NOMO-1 (cell line): ENCODE measurements around the gene UGT2B17.
"Not testable (repeated sequence)": the region's sequence is repeated elsewhere in the genome, so short reads cannot be mapped to it uniquely, and the experiment has no call there.

Source experiments
- DNase-seq, 2 experiments: peaks; one replicate each; lab custom pipeline; 2025; ENCODE audit not compliant: unreplicated experiment in 2 of 2; lab: John Stamatoyannopoulos, UW

Gene UGT2B17

GRCh38 chr4:68576272-68577125, at the start of gene UGT2B17:
Gene UGT2B17, minus strand, starts transcription at chr4:68576322. Its CDS starts 7,838 bp downstream, at chr4:68568484.
- DNase-seq = no peak

DNA sequence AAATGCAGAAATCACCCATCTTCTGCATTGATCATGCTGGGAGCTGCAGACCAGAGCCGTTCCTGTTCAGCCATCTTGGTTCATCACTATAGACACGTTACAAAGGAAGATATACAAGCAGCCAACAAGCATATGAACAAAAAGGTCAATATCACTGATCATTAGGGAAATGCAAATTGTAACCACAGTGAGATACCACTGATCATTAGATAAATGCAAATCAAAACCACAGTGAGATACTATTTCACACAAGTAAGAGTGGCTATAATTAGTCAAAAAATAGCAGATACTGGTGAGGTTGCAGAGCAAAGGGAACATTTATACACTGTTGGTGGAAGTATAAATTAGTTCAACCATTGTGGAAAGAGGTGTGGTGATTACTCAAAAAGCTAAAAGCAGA, 46.6 kb upstream of the UGT2B17 start:
- not testable (repeated sequence) for DNase-seq

- DNase-seq = no peak
These were observed 41.0 kb upstream of the UGT2B17 start for GRCh38 chr4:68617003-68617698.

- no peak for DNase-seq
These were observed 39.7 kb upstream of the UGT2B17 start for GRCh38 chr4:68615699-68616422.

- no peak for DNase-seq
These were observed 37.6 kb upstream of the UGT2B17 start for GRCh38 chr4:68613752-68614151.

- DNase-seq = no peak
These were observed 30.1 kb upstream of the UGT2B17 start for GRCh38 chr4:68606240-68606639.

DNA sequence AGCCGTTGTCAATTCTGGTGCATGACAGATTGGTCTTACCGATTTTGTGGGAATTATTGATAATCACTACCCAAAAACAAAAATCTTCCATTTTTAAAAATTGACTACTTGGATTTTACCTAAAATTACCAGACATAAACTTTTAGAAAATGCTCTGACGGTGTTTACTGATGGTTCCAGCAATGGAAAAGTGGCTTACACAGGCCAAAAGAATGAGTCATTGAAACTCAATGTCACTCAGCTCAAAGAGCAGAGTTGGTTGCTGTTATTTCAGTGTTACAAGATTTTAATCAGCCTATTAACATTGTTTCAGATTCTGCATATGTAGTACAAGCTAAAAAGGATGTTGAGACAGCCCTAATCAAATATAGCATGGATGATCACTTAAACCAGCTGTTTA, 23.0 kb upstream of the UGT2B17 start:
- no peak for DNase-seq

- DNase-seq = no peak
These were observed 21.4 kb upstream of the UGT2B17 start for GRCh38 chr4:68597482-68597881.

DNA sequence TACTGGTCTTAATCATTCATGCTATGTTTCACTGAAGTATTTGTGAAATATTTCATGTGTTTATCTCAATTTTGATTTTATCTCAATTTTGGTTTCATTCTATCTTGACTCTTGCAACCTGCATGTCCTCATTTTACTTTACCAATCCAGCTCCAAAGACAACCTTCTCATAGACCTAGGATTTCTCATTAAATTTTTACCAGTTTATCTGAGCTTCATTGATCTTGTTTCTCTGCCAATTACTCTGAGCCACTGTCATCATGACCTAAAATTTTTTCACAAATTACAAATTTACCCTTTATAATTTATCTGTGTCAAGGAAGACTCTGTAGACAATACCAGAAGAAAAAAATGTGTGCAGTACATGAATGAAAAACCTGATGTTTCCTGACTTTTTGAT, 18.6 kb upstream of the UGT2B17 start:
- DNase-seq = no peak

DNA sequence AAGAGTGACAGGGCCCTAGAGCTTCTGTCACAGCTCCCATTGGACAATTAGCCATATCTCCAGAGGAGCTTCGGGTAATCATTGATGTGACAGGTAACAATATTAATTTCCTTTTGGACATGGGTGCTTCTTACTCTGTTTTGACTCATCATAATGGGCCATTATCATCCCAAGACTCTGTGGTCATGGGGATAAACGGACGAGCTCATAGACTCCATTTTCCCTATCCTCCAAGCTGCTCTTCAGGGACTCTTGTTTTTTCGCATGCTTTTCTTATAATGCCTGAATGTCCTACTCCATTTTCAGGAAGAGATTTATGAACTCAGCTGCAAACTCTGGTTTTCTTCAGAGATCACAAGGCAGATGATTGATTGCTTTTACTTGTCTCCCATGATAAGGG, 17.0 kb upstream of the UGT2B17 start:
- DNase-seq = no peak

- no peak for DNase-seq
These were observed 16.6 kb upstream of the UGT2B17 start for GRCh38 chr4:68592673-68593072.

- no peak for DNase-seq
These were observed 15.1 kb upstream of the UGT2B17 start for GRCh38 chr4:68591204-68591603.

DNA sequence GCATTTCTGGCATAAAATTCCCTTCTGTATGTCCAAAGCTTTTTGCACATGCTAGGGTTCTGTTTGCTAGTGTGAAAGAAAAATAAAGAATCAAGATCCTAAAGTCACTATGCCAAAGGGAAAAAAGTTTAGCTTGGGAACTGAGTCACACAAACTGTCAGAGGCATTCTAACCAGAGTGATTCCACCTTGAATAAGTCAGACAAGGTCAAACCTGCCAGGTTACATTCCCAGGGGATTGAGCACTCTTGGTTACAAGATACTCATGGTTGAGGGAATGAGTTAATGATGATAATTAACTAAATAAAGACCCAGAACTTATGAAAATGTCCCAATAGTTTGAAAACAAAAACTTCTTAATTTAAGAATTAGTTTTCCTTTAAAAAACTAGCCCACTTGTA, 13.7 kb upstream of the UGT2B17 start:
- no peak for DNase-seq

DNA sequence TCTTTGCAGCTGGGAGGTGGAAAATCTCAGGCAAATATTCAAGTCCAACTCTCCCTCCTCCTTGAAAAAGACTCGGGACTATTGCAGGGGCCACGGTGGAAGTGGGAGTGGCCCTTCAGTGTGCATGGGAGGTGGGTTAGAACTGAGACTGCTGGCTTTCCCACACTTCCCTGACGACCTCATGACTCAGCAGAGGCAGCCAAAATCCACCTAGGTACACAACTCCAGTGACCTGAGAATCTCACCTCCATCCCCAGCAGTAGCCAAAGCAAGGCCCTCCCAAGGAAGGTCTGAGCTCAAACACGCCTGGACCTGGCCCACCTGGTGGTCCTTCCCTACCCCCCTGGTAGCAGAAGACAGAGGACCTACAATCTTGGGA, 6.2 kb upstream of the UGT2B17 start:
- DNase-seq = no peak

DNA sequence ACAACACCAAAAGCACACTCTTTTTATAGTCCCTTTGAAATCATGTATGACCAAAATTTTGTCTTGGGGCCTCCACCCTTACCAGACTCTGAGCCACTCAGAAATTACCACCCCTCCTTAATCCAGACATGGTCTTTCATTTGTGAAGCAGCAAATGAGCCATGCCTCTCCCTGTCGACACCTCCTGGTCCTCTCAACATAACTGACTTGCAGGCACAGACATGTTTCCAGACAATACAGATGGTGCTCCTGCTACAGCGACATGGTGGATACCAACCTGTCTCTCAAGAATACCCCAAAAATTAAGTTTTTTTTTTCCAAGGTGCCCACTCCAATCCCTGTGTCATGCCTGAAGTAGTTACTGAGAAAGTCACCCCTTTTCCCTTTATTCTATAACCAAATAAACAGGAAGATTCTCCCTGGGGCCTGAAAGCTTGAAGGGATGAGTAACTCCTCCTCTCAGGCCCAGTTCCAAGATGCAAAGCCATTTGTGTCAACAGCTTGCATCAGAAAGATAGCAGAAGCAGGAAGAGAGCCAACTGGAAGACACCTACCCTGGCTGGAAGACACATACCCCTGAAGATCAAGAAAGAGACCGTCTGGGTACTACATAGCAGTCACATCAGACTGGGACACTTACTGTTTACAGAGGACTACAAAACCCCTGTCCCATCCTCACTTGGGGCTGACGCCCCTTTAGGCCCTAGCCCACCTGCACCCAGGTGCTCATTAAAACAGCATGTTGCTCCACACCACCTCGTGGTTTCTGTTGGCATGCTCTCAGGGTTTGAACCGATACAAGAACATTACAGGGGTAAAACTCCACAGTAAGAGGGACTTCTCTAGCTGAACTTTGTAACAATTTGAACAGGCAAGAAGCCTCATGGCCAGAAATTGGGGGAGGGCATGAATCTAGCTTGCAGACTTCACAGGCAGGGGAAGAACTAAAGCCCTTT, 5.5 kb upstream of the UGT2B17 start:
- no peak for DNase-seq

DNA sequence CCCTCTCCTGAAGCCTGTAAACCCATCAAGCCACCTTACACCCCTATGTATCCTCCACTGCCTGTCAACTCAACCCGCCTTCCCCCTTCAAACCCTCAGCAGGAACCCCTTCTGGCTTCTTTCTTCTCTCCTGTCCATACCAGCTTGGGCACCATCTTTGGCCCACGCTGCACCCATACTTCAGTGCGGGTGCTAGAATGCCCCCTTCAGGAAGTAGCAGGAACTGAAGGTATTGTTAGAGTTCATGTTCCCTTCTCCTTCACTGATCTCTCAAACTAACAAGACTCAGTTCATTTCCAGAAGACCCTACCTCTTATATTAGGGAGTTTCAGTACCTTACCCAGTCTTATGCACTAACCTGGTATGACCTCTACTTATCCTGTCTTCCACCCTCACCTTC, 1.5 kb upstream of the UGT2B17 start:
- DNase-seq = no peak

GRCh38 chr4:68575636-68576035, 486 bp downstream of the UGT2B17 start:
- DNase-seq = not testable (repeated sequence)

GRCh38 chr4:68575081-68575480, 1.0 kb downstream of the UGT2B17 start:
- no peak for DNase-seq

DNA sequence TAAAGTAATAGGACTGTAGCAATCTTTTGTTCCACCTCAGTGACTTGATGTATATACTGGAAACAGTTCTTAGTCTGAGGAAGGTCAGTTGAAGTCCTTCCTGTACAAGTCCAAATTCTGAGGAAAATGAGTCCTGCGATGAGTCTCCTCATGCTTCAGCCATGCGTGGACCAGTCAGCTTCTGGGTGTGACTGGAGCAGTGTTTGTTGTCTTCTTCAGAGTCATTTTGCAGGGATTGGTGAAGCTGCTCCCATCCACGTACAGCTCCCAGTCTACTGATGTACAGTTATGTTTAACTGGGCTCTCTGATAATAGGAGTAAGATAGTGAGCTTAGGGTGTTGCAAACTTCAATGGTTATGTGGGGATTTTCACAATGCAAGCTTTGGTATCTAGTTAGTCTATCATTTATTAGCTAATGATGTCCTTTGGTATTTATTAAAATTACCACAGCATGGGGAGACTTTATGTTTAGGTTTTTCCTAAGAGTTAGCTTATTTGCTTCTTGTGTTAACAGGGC, 3.4 kb downstream of the UGT2B17 start:
- no peak for DNase-seq

DNA sequence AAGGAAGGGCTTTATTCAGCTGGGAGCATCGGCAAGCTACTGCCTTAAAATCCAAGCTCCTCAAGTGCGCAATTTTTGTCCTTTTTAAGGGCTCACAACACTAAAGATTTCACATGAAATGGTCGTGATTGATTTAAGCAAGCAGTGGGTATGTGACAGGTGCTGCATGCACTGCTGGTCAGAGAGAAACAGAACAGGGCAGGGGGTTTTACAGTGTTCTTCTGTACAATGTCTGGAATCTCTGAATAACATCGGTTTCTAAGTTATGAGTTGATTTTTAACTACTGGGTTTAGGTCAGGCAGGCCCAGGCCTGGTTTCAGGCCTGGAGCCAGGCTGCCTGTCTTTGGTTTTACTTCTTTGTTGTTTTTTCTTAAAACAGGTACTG, 6.0 kb downstream of the UGT2B17 start:
- no peak for DNase-seq
